HG03378 (cell line): Measurements from ENCODE around the gene LPIN3.

Experiments used
- ATAC-seq: cut with Tn5 transposase; IDR thresholded peaks from one replicate; pipeline ENCODE4 v1.9.1; 2021; ENCODE audit warnings: mild to moderate bottlenecking, moderate library complexity; ENCODE audit not compliant: unreplicated experiment

The LPIN3 gene

DNA sequence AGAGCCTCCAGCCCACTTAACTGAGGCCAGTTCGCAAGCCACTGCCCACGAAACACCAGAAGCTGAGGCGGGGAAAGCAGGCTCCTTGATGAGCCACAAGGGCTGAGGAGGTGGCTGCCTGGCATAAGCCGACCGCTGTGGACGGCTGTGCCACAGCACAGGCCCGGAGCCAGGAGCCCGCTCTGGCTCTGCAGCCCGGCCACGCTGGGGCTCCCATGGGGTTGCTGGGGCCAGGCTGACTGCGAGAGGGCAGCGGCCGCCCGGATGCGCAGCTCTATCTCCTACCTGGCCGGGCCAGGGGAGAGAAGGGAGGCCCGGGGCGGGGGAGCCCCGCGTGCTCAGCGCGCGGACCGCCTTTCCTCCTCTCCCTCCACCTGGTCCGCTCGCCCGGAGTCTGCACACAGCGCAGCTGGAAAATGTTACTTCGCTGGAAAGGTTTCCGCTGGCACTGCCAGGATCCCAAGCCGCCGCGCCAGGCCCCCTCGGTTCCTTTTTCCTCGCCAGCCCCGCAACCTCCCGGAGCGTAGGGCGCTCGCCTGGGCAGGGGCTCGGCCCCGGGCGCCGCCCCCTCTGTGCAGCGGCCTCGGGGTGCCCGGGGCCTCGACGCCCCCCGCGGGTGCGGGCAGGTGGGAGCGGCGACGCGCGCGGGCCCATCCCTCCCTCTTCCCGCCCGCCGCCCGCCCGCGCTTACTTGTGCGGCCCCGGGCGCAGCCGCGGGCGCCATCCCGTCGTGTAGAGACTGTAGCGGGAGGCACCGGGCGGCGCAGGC is 25.3 kb downstream of the LPIN3 start:
- no peak for ATAC-seq

DNA sequence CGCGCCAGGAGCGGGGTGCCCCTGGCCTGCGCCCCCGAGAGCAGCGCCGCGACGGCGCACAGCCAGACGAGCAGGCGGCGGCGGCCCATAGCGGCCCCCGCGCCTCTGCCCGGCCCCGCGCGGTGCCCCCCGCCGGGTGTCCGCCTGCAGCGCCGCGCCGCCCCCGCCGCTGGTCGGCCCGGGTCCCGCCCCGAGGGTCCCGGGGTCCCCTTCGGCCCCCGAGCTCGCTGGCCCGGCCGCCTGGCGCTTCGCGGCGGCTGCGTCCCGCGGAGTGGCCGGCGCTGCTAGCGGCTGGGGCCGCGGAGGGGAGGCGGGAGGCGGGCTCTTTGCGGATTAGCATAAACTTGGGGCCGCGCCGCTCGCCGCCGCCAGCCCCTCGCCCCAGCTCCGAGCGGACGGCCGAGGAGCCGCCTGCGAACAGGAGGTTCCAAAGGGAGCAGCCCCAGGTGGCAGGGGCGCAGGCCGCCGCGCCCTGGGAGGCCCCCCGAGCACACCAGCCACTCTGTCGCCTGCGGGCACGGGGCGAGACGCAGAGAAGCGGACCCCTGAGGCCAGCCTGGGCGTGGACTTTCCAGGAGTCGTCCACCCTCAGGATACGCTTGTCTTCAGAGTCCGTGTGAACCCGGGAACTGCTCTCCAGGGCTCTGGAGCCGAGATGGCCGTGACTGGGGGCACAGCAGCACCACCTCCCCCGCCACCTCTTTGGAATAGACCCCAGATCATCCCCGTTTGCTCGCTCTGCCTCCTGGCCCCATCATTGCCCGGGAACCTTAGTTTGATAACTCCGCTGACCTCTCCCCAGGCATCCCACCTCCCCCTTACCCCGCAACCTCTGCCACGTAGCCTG is 26.1 kb downstream of the LPIN3 start, which contains the start of gene EMILIN3:
EMILIN3 (minus strand) TSS at position 273 of the 847 bp plus-strand sequence; CDS start at position 89, 184 bp downstream.
- ATAC-seq, result no peak

DNA sequence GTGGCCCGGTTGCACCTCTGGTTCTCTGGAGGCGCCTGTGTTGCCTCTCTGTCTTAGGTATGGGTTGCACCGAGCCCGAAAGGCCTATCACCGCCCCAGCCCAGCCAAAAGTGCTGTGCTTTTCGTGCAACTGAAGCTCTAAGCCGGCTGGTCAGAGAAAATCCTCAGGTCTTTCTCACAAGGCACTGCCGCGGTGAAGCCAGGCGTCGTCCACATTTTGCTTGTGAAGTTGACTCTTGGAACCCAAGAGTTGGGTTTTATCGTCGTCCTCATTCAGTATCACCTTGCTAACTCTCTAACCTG is 26.7 kb downstream of the LPIN3 start:
- ATAC-seq, result no peak

DNA sequence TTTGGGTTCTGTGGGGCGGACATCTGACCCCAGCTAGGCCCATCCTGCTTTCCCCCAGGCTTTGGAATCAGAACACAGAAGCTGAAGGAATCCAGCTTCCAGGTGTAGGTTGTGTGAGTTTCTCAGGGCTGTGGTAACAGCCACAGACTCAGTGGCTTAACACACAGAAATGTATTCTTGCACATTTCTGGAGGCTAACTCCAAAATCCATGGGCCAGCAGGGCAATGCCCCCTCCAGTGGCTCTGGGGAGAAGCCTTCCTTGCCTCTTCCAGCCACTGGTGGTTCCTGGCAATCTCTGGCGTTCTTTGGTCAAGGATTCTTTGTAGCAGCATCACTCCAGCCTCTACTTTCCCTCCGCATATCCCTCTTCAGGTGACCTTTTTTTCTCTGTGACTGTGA is 27.3 kb downstream of the LPIN3 start:
- ATAC-seq, result no peak

DNA sequence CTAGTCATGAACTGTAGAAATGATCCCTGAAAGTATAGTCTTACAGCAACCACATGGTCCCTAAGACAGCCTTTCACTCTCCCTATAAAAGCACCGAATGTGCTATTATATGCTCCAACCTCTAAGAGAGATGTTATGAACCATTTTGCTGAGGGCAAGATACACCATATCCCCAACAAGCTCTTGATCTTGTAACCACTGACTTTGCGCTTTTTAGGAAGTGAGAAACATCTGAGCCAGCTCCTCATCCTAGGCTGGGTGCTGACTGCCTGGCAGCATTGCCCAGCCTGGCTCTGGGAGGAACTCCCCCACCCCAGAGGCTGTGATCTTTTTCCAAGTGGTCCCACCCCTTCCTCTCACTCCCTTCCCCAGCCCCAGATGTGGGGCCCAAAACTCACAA is 29.1 kb downstream of the LPIN3 start:
- no peak for ATAC-seq

DNA sequence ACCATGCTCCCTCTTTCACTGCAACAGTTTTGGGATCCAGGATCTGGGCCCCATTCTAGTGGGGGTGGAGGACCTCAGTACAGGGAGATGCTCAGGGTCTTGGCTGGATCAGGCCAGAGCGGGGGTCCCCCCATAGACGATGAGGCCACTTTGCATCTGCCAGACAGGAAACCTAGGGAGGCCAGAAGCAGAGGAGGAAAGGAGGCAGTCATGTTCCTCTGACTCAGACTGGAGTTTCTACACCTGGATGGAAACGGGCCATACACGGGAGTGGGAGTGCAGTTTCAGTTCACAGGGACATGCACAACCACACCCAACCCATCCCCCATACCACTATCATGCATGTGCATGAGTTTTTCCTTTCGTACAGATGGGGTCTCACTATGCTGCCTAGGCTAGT is 29.6 kb downstream of the LPIN3 start:
- ATAC-seq, result no peak

DNA sequence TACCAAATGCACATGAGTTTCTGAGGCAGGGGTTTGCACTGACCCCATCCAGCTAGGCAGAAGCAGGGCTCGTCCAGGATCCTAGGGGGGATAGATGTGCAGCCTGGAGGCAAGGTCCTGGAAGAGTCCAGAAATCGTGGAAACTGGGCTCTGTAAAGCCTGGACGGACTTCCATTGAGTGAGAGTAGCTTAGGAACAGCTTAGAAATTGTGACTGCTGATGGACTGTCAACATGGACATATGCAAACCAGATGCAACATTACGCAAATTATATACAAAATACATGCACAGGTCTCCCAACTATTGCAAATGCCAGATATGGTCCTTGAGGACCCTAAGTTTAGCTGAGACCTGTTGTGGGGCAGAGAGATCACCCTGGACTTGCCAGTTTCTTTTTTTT is 30.8 kb downstream of the LPIN3 start:
- ATAC-seq, result no peak

DNA sequence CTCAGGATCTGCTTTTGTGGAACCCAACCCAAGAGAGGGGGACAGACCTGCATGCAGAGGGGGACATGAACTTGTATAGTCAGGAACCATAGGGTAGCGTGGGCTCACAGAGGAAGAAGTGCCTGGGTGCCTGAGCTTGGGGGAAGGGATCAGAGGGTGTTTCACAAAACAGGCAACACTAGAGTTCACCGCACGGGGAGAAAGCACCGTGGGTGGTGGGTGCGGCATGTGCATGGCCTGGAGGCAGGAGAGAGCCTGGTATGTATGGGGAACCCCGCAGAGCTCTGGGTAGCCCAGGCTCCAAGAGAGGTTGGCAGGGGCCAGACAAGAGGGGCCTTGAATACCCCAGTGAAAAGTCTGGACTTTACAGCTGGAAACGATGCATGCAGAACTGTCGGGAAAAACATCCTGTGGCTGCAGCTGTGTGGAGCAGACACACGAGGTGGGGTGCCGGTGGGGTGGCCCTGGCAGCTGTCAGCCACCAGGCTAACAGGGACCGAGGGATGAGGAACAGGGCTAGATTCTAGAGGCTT is 32.7 kb downstream of the LPIN3 start:
- no peak for ATAC-seq

DNA sequence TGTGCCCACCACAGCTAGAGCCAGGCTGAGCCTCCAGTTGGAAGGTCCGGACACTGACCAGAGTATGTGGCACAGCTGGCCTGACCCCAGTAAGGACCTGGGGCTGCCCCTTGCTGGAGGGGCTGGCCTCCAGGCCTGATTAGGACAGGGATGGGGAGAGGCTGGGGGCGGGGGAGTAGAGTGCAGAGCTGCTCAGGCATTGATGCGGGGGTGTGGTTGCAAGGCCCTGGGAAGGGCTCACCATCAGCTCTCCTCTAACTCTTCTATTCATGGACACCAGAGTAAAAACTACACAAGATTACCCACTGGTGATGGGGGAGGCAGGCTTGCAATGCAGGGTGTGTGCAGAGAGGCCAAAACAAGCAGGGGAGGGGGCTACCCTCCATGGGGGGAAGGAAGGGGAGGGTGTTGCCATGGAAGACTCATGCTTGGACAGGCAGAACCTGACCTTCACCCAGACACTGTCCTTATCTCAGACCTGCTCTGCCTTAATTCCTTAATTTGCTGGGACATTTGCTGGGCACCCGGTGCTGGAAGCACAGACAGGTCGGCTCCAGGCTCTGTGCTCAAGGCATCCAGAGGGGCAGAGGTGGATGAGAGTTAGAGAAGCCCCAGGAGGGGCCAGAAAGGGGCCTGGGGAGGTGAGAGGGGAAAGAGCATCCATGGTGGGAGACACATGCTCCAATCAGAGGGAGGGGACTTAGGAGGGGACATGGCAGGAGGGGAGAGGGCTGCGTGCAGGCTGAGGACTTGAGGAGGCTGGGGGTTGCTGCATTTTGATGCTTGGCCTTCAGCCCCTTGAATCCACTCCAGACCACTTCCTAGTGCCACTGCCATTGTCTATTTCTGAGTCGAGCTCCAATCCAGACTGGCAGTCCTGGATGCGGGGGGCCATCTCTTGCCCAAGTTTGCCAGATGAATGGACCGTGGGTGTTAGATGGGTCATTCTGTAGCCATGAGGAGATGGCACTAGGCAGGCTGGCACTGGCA is 33.6 kb downstream of the LPIN3 start:
- ATAC-seq, result no peak

DNA sequence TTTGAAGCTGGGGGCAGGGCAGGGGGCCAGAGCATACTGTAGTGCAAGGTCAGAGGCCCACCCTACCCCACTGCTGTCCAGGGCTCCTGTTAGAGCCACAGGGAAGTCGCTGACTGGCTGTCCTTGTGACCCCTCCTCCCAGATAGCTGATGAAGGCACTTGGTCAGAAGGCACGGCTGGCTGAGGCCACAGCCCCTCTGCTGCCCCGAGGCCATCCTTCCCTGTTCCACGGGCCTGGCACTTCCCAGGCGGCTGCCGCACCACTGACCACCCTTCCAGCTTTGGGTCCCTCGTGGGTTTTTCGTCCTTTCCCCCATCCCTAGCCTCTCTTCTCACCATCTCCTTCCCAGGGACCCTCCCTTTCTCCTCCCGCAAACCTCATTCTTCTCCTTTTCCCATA is 35.2 kb downstream of the LPIN3 start:
- no peak for ATAC-seq

DNA sequence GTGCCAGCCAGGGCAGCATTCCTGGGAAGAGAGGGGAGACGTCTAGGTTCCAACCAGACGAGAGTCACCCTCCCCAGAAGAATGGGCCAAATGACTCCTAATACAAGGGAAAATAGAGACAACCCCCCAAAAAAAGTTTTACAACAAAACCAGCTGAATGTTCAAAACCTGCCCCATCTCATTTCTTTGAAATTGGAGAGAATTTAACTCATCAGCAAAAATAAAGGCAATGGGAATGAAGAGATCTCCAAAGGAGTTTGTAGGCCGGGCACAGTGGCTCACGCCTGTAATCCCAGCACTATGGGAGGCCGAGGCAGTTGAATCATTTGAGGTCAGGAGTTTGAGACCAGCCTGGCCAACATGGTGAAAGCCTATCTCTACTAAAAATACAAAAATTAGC is 35.7 kb downstream of the LPIN3 start:
- ATAC-seq, result no peak

DNA sequence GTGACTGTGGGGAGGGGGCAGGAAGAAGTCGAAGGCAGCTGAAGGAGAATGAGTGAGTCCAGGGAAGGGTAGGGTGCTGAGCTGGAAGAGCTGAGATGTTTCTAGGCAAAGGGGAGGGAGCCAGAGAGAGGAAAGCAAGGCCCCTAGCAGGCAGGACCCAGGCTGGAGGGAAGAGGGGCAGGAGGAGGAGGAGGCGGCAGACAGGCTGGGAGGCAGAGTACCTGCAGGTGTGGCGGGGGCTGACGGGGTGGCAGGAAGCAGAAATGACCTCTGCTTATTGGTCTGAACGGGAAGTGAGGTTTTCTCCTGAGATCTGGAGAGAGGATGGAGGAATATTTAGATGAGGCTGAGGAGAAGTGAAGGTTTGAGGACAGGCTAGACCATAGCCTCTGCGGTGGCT is 36.7 kb downstream of the LPIN3 start:
- no peak for ATAC-seq

DNA sequence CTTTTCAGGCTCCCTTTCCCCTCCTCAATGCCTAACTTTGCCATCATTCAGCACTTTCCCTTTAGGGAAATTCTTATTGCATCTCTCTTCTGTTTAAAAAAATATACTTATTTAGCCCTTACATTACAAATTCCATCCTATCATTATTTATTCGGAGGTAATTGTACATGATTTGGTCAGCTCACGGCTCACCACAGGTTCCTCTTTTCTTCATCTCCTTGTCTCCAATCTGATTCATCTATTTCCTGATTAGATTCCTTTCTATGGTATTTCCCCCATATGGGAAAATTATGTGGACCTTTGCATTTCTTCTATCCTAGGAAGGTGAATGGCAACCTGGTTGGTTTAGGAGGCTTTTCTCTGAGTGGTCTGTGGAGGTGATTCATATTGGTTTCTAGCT is 38.9 kb downstream of the LPIN3 start:
- no peak for ATAC-seq

DNA sequence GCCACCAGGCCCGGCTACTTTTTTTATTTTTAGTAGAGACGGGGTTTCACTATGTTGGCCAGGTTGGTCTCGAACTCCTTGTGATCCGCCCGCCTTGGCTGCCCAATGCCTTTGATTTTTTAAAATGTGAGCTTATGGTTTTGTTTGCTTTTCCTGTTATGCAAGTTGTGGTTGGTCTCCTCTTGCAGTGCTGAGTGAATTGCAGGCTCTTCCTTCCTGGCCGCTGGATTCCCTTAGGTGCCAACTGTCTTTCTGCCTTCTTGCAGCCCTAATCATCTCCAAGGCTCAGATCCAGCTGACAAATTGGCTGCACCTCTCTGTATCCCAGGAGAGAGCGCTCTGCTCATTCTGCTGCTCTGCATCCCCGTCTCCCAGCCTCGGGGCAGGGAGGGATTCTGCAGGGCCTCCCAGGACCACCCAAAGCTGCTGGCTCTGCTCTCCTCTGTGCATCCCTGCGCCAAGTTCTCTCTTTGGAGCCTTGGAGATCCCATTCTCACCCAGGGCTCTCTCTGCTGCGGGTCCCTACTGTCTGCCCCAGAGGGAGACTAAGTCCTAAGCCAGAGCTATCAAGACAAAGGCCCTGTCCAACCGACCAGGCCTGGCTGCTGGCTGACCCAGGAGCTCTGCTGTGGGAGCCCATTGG is 40.1 kb downstream of the LPIN3 start:
- ATAC-seq, result no peak

DNA sequence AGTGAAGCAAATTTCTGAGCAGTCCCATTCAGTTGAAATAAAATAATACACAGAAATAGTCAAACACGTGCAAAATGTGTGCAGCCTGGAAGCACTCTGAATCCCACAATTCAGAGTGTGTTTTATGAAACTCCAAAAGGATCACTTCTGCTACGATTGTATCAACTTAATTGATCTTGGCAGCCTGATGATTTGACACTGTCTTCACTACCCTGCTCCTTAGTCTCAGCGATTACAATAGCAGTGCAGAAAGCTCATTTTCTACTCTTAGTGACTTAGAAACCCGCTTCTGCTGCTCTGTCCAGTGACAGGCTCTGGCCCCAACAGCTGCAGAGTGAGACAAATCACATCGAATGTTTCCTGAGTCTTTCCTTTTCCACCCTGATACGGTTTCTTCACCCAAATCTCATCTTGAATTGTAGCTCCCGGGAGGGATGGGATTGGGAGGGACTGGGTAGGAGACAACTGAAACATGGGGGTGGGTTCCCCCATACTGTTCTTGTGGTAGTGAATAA is 42.2 kb downstream of the LPIN3 start:
- ATAC-seq, result no peak

DNA sequence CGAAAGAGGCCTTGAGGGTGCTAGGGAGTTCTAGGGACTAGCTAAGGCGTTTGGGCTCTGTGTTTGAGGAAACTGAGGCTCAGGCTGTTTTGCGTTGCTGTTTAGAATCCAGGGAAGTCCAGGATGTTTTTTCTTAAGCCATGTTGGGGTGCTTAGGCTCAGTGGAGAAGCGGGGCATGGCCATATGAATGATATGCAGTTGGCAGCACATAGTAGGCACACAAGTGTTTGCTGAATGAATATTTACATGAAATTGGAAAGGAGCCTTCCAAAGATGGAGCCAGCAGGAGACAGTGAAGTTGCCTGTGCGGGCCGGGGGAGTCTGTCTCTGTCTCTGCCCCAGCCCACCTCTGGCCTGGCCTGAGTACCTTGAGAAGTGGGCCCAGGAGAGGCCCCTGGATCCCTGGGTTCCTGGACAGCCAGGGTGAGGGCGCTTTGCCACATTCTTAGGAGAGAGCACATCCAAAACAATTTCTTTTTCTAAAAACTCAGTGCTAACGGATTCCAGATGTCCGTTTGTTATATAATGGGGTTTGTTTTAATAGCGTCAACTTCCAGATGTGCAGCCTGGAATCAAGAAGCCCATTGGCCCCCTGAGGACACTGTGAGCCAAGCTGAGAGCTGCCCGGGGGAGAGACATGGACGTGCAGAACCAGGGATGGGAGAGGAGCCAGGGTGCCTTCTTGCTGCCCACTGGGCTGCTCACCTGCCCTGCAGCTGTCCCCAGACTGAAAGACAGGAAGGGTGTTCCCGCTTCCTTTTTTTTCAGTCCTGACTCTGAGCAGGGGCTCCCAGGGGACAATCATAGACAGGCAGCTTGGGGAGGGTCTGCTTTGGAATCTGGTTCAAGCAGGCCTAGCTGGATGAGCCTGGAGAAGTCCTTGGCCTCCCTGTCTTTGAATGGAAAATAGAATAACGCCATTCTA is 46.1 kb downstream of the LPIN3 start:
- no peak for ATAC-seq

DNA sequence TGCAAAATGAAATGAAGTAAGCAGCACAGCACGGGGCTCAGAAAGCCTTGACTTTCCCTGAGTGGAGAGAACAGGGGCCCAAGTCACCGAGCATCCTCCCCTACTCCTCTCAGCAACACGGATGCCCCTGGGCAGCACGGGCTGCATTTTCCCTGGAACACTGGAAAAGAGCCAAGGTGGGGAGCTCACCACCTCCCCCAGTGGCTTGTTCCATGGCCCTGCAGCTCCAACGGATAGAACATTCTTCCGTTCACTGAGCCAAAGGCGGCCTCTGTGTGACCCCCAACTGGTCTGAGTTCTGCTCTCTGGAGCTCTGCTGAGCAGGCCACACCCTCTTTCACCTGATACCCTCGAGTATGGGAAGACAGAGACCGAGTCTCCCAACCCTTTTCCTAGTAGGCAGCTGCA is 46.8 kb downstream of the LPIN3 start:
- no peak for ATAC-seq

DNA sequence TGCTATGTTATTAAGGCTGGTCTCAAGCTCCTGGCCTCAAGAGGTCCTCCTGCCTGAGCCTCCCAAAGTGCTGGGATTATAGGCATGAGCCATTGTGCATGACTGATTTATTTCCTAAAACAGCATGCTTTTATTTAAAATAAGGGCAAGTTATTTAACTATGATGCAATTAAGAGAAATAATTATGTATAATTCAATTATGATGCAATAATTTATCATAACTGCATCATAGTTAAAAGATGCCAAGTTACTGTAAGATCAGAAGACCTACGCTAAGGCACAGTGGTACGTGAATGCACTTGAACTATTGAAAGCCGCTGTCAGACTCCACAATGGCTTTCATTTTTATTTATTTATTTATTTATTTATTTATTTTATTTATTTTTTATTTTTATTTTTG is 50.3 kb downstream of the LPIN3 start:
- ATAC-seq, result no peak

DNA sequence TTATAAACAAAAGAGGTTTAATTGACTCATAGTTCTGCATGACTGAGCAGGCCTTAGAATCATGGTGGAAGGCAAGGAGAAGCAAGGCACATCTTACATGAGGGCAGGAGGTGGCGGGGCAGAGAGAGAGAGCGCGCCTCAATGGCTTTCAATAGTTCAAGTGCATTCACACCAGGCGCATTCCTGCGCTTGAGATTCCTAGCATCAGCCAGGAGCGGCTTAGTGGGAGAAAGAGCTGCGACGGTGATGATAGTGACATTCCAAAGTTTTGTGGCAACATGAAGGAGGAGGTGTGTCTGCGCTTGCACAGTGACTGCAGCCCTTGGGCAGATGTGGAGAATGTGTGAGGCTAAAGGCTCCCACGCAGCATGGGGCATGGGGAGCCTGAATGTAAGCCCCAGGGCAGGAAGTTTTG is 51.0 kb downstream of the LPIN3 start:
- no peak for ATAC-seq
